Activated naive CD4-positive, alpha-beta T cell treated with anti-CD3 and anti-CD28 coated beads, Interleukin-2, amount 50 U/mL, for 24 hours (primary cell): ENCODE results near the gene NSUN6.
"Not testable (repeated sequence)": the region's sequence is repeated elsewhere in the genome, so short reads cannot be mapped to it uniquely, and the experiment has no call there.

ENCODE experiments used
- H3K27ac Mint-ChIP-seq: one replicate; pipeline ENCODE4 v1.8.0; 2021; ENCODE audit warnings: mild to moderate bottlenecking, mixed read lengths
- H3K27me3 Mint-ChIP-seq: one replicate; pipeline ENCODE4 v1.8.0; 2021; ENCODE audit warnings: mixed read lengths
- H3K36me3 Mint-ChIP-seq: one replicate; pipeline ENCODE4 v1.8.0; 2021; ENCODE audit warnings: mixed read lengths
- H3K4me1 Mint-ChIP-seq: one replicate; pipeline ENCODE4 v1.8.0; 2021; ENCODE audit warnings: mixed read lengths
- H3K4me3 Mint-ChIP-seq: one replicate; pipeline ENCODE4 v1.8.0; 2021; ENCODE audit warnings: mild to moderate bottlenecking, mixed read lengths
- H3K9me3 Mint-ChIP-seq: one replicate; pipeline ENCODE4 v1.8.0; 2021; ENCODE audit warnings: mixed read lengths

The NSUN6 gene

GRCh38 chr10:18599392-18599791 lies 52.0 kb downstream of the NSUN6 start:
- Mint-ChIP-seq H3K4me1 (no peaks in the 10 kb centered on the region), H3K27me3 (no peaks in the 10 kb centered on the region), H3K9me3 (no peaks in the 10 kb centered on the region), H3K4me3 (no peak overlapping the region), H3K36me3 (peaks cover 18% of the 10 kb centered on the region), H3K27ac (no peak overlapping the region)

- H3K4me1 Mint-ChIP-seq, result peaks cover 8% of the 10 kb centered on the region
- peaks cover 42% of the 10 kb centered on the region for H3K36me3 Mint-ChIP-seq
- no peak overlapping the region for H3K27ac Mint-ChIP-seq
- no peaks in the 10 kb centered on the region for H3K27me3 Mint-ChIP-seq
- no peak overlapping the region for H3K4me3 Mint-ChIP-seq
- peaks cover 5% of the 10 kb centered on the region for H3K9me3 Mint-ChIP-seq
Observed at GRCh38 chr10:18594574-18595156, 56.7 kb downstream of the NSUN6 start.

- H3K36me3 Mint-ChIP-seq, result peaks cover 46% of the 10 kb centered on the region
- not testable (repeated sequence) for H3K4me1 Mint-ChIP-seq, H3K4me3 Mint-ChIP-seq, H3K9me3 Mint-ChIP-seq, H3K27me3 Mint-ChIP-seq, H3K27ac Mint-ChIP-seq
Observed at GRCh38 chr10:18591141-18591540, 60.2 kb downstream of the NSUN6 start.

- H3K27ac Mint-ChIP-seq, H3K9me3 Mint-ChIP-seq, H3K4me3 Mint-ChIP-seq, H3K27me3 Mint-ChIP-seq: not testable (repeated sequence)
- Mint-ChIP-seq H3K36me3 (peaks cover 45% of the 10 kb centered on the region), H3K4me1 (peaks cover 32% of the 10 kb centered on the region)
Observed at GRCh38 chr10:18586637-18587036, 64.8 kb downstream of the NSUN6 start.

GRCh38 chr10:18583575-18584270 lies 67.7 kb downstream of the NSUN6 start:
- peaks cover 24% of the 10 kb centered on the region for H3K4me1 Mint-ChIP-seq
- no peak overlapping the region for H3K4me3 Mint-ChIP-seq
- peaks cover 44% of the 10 kb centered on the region for H3K36me3 Mint-ChIP-seq
- H3K9me3 Mint-ChIP-seq, result peaks cover under 1% of the 10 kb centered on the region
- H3K27me3 Mint-ChIP-seq, result no peaks in the 10 kb centered on the region
- H3K27ac Mint-ChIP-seq, result no peak overlapping the region

- Mint-ChIP-seq H3K27me3 (no peaks in the 10 kb centered on the region), H3K36me3 (peaks cover 46% of the 10 kb centered on the region), H3K9me3 (peaks cover 5% of the 10 kb centered on the region), H3K4me3 (no peak overlapping the region), H3K27ac (no peak overlapping the region), H3K4me1 (peaks cover 24% of the 10 kb centered on the region)
Observed at GRCh38 chr10:18582803-18583202, 68.6 kb downstream of the NSUN6 start.

- Mint-ChIP-seq H3K36me3 (peaks cover 50% of the 10 kb centered on the region), H3K27ac (no peak overlapping the region)
Observed at GRCh38 chr10:18577823-18578685, 73.3 kb downstream of the NSUN6 start.

GRCh38 chr10:18576586-18576985 lies 74.8 kb downstream of the NSUN6 start:
- Mint-ChIP-seq H3K36me3 (peaks cover 45% of the 10 kb centered on the region), H3K4me3 (no peak overlapping the region), H3K4me1 (no peaks in the 10 kb centered on the region), H3K27ac (no peak overlapping the region), H3K27me3 (no peaks in the 10 kb centered on the region), H3K9me3 (peaks cover 5% of the 10 kb centered on the region)

More at GRCh38 chr10:18577823-18578685, 73.3 kb downstream of the NSUN6 start:
- Mint-ChIP-seq H3K27me3 (no peaks in the 10 kb centered on the region), H3K9me3 (peaks cover 5% of the 10 kb centered on the region), H3K4me3 (no peak overlapping the region), H3K4me1 (peaks cover 6% of the 10 kb centered on the region)

GRCh38 chr10:18572959-18573561 lies 78.3 kb downstream of the NSUN6 start:
- Mint-ChIP-seq H3K36me3 (peaks cover 22% of the 10 kb centered on the region), H3K27me3 (no peaks in the 10 kb centered on the region), H3K4me1 (no peaks in the 10 kb centered on the region), H3K4me3 (no peak overlapping the region), H3K27ac (no peak overlapping the region), H3K9me3 (no peaks in the 10 kb centered on the region)

GRCh38 chr10:18571780-18572179 lies 79.6 kb downstream of the NSUN6 start:
- H3K27ac Mint-ChIP-seq, result no peak overlapping the region
- H3K36me3 Mint-ChIP-seq, result peaks cover 12% of the 10 kb centered on the region
- no peaks in the 10 kb centered on the region for H3K9me3 Mint-ChIP-seq
- no peaks in the 10 kb centered on the region for H3K4me1 Mint-ChIP-seq
- H3K4me3 Mint-ChIP-seq, result no peak overlapping the region
- H3K27me3 Mint-ChIP-seq, result no peaks in the 10 kb centered on the region

- Mint-ChIP-seq H3K27me3 (no peaks in the 10 kb centered on the region), H3K27ac (no peak overlapping the region), H3K9me3 (no peaks in the 10 kb centered on the region), H3K4me1 (no peaks in the 10 kb centered on the region), H3K36me3 (peaks cover 9% of the 10 kb centered on the region), H3K4me3 (no peak overlapping the region)
Observed at GRCh38 chr10:18571076-18571475, 80.3 kb downstream of the NSUN6 start.

GRCh38 chr10:18570386-18570785 lies 81.0 kb downstream of the NSUN6 start:
- H3K36me3 Mint-ChIP-seq, H3K4me3 Mint-ChIP-seq, H3K9me3 Mint-ChIP-seq, H3K4me1 Mint-ChIP-seq, H3K27ac Mint-ChIP-seq, H3K27me3 Mint-ChIP-seq: not testable (repeated sequence)

GRCh38 chr10:18567343-18567856 lies 84.0 kb downstream of the NSUN6 start:
- H3K36me3 Mint-ChIP-seq, result no peaks in the 10 kb centered on the region

GRCh38 chr10:18566177-18566576 lies 85.2 kb downstream of the NSUN6 start:
- no peak overlapping the region for H3K4me3 Mint-ChIP-seq
- H3K9me3 Mint-ChIP-seq, result no peaks in the 10 kb centered on the region
- H3K27me3 Mint-ChIP-seq, result no peaks in the 10 kb centered on the region
- H3K36me3 Mint-ChIP-seq, result no peaks in the 10 kb centered on the region
- H3K27ac Mint-ChIP-seq, result no peak overlapping the region
- H3K4me1 Mint-ChIP-seq, result no peaks in the 10 kb centered on the region

More at GRCh38 chr10:18567343-18567856, 84.0 kb downstream of the NSUN6 start:
- Mint-ChIP-seq H3K4me3 (no peak overlapping the region), H3K9me3 (no peaks in the 10 kb centered on the region), H3K27me3 (no peaks in the 10 kb centered on the region), H3K4me1 (no peaks in the 10 kb centered on the region), H3K27ac (no peak overlapping the region)

- H3K27me3 Mint-ChIP-seq, result no peaks in the 10 kb centered on the region
- no peaks in the 10 kb centered on the region for H3K4me1 Mint-ChIP-seq
- H3K9me3 Mint-ChIP-seq, result no peaks in the 10 kb centered on the region
- H3K4me3 Mint-ChIP-seq, result no peak overlapping the region
- H3K36me3 Mint-ChIP-seq, result no peaks in the 10 kb centered on the region
- no peak overlapping the region for H3K27ac Mint-ChIP-seq
Observed at GRCh38 chr10:18565006-18565405, 86.4 kb downstream of the NSUN6 start.
